NCI-H1048 (cell line): Measurements from ENCODE around the gene SNX9.
"Not testable (repeated sequence)": the region's sequence is repeated elsewhere in the genome, so short reads cannot be mapped to it uniquely, and the experiment has no call there.

ENCODE experiments used
- DNase-seq: peaks from one replicate; lab custom pipeline; 2025; lab: John Stamatoyannopoulos, UW

Gene SNX9

DNA sequence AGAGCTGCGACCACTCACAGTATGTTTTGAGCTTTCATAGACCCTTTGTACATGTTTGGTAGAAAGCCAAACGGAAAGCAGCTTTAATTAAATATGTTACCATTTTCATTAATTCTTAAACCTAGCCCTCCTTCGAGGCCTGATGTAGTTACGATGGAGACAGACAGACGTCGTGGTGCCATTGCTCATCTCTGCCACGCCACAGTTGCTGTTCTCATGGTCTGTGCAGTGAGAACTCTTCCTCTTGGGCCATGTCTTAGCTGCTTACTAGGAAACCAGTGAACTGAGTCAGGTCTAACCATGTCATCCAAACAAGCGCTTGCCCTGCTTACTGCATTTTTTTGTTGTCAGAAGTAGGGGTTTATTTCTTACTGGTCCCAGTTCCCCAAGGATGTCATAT is 62.8 kb downstream of the SNX9 start:
- DNase-seq: no peak

- DNase-seq: no peak
Observed at GRCh38 chr6:157887892-157888291, 64.8 kb downstream of the SNX9 start.

GRCh38 chr6:157891544-157892362 is 68.7 kb downstream of the SNX9 start:
- DNase-seq: no peak

GRCh38 chr6:157892363-157892877 is 69.4 kb downstream of the SNX9 start:
- no peak for DNase-seq

GRCh38 chr6:157893238-157893637 is 70.2 kb downstream of the SNX9 start:
- no peak for DNase-seq

DNA sequence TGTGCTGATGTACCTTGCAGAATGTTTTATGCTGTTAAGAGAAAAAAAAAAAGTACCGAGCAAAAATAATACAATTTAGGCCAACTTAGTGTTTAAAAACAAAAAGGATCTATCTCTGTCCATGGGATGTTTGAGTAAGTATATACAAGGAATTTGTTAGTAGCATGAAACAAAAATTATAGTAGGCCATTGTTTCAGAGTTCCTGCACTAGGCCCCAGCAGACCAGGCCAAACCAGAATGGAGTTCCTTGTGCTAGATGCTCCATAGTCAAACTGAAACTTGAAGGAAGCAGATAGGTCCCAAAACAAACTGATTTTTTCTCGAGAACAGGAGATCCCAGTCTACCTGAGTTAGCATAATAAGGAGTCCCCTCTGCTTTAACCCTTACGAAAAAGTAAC is 72.5 kb downstream of the SNX9 start:
- no peak for DNase-seq

GRCh38 chr6:157896932-157897331 is 73.9 kb downstream of the SNX9 start:
- DNase-seq: no peak

- DNase-seq: no peak
Observed at GRCh38 chr6:157898169-157898568, 75.1 kb downstream of the SNX9 start.

- no peak for DNase-seq
Observed at GRCh38 chr6:157898640-157899039, 75.6 kb downstream of the SNX9 start.

GRCh38 chr6:157900262-157900661 is 77.2 kb downstream of the SNX9 start:
- DNase-seq: not testable (repeated sequence)

DNA sequence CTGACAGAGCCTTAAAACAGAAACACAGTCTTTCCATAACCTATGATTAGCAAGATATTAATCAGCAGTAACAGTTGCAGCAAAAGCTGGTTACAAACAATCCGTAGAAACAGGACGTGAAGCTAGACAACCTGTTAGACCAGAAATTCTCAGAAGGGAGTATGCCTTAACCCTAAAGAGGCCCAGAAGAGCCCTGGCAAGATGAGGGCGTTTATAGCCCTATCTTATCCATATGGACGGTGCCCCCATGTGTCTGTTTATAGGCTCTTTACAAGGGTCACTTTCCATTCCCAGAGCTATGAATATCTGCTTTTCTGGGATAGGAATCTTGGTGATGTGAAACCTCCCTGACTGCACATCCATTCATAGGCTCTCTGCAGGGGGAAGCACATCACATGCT is 77.7 kb downstream of the SNX9 start:
- DNase-seq: not testable (repeated sequence)

DNA sequence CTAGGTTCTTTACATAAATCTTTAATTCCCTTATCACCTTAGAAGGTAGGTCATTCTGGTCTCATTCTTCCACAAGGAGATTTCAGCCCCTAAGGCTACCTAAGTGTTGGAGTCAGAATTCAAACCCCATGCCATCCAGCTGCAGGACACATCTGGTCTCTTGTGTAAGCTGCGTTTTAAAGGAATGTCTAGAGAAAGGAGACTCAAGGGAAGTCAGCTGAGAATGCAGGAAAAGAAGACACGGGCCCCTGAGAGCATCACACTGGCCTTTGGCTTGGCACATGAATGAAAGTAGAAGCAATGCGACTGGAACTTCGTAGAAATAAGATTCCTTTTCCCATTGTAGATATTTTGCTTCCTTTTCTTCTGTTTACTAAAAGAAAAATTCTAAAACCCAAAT is 82.0 kb downstream of the SNX9 start:
- no peak for DNase-seq

GRCh38 chr6:157905590-157906342 is 82.7 kb downstream of the SNX9 start:
- no peak for DNase-seq

DNA sequence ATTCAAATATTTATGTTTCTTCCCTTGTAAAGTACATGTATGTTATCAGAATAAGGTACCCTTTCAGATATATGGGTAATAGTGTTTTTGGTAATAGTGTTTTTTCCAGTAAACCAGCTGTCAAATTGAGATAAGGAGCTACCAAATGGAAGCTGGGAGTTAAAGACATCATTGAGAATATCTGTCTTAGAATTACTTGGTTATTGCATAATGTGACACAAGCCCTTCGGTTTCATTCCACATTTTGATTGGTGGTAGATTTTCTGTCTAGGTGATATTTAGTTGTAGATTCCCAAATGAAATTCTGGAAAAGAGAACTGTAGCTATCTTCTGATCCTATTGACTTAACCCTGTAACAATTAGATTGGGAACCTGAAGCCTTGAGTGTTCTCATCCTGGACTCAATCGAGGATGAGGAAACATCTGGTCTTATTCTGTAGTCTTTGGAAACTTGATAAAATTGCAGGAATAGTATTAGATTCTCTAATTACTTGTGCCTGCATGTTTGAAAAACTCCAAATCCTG is 83.6 kb downstream of the SNX9 start:
- DNase-seq: no peak

GRCh38 chr6:157907651-157908050 is 84.6 kb downstream of the SNX9 start:
- DNase-seq: no peak

DNA sequence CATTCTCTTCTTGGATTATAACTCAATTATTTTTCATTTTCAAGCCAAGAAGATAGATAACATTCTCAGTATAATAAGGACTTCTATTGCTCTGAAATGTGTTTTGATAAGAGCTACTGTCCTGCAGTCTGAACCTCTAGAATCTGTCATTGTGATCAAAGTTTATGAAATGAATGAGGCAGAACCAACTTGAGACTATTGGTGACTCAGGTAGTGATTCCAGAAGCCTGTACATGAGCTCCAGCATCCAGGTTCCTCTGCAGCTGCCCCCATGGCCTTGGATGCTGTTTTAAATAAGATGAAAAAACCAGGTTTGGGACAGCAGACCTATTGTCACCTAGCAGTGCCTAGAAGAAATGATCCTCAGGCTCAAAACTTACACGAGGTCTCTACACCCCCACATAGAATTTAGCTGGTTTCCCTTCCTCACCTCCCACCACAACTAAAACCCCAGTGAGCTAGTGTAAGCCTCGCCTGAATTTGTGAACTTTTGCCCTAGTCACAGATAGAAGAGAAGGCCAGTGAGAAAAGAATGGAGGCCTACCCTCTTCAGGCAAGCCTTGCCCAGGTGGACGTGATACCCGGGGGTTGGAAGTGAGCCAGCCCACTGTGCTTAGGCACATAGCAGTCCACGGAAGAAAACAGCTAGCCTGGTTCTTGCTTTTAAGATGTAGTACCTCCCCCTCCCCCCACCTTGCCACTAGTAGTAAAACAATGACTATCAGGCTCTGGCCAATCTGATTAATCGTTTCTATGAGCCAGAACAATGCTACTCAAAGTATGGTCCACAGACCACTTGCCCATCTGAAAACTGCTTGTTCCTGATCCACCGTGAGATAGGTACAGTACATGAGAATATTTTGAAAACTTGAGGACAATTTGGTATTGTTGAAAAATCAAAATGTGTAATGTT is 85.6 kb downstream of the SNX9 start:
- DNase-seq: no peak

GRCh38 chr6:157909282-157909664 is 86.2 kb downstream of the SNX9 start:
- DNase-seq: no peak

- no peak for DNase-seq
Observed at GRCh38 chr6:157911278-157911677, 88.2 kb downstream of the SNX9 start.

- DNase-seq: no peak
Observed at GRCh38 chr6:157911786-157912185, 88.7 kb downstream of the SNX9 start.

DNA sequence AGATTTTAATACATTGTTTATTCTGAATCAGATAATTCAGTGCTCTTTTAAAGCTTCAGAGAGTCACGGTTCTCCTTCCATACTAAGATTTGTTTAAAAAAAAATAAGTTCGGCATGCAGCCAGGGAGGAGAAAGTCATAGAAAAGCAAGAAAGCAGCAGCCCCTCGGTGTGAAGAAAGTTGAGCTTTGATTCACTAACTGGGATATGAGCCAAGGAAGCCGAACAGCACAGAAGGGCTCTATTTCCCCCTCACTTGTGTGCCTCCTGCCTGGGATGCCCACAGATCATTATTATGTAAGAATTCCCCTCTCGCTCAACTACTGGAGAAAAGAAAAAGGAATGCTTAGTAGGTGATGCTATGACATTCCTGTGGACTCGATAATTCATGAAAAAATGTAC is 89.3 kb downstream of the SNX9 start:
- DNase-seq: no peak

GRCh38 chr6:157921685-157922367 is 98.8 kb downstream of the SNX9 start:
- no peak for DNase-seq
